HCT116 (cell line): Measurements from ENCODE around the gene FOXP1.

Experiments used
- EZH2 ChIP-seq: fragments of 200-600 bp; sonication (generic); IDR thresholded peaks from 2 replicates; pipeline ENCODE4 v1.6.1; 2017; ENCODE audit warnings: antibody characterized with exemption, mixed run types
- EZH2phosphoT487 ChIP-seq: fragments of 200-600 bp; IDR thresholded peaks from 2 replicates; pipeline ENCODE4 v1.6.1; 2018; ENCODE audit warnings: antibody characterized with exemption, borderline replicate concordance
- FOSL1 ChIP-seq: IDR thresholded peaks from 2 replicates; pipeline ENCODE4 v1.6.1; 2012; ENCODE audit warnings: low read depth
- JUND ChIP-seq: IDR thresholded peaks from 2 replicates; pipeline ENCODE4 v1.6.1; 2012
- POLR2A ChIP-seq: IDR thresholded peaks from 2 replicates; pipeline ENCODE4 v1.7.0; 2011; ENCODE audit warnings: borderline replicate concordance; ENCODE audit not compliant: insufficient read depth, insufficient read length; ENCODE audit errors: extremely low read depth
- RAD21 ChIP-seq: IDR thresholded peaks from 2 replicates; pipeline ENCODE4 v1.6.1; 2012; ENCODE audit warnings: low read depth, mild to moderate bottlenecking
- SIN3A ChIP-seq: IDR thresholded peaks from 2 replicates; pipeline ENCODE4 v1.6.1; 2012; ENCODE audit warnings: low read depth
- SRF ChIP-seq: IDR thresholded peaks from 2 replicates; pipeline ENCODE4 v1.6.1; 2012; ENCODE audit warnings: low read depth
- TF ChIP-seq, protein P1 (sequence below), 3 experiments: fragments of 200-600 bp in 1 of 3; sonication (generic) in 1 of 3; IDR thresholded peaks in 2 of 3; conservative IDR thresholded peaks in 1 of 3; 2 replicates each; pipeline ENCODE4 v1.5.1; 2012 to 2017; ENCODE audit warnings: low read depth in 2 of 3, low read length in 2 of 3, antibody characterized with exemption in 1 of 3, borderline replicate concordance in 1 of 3, control low read depth in 1 of 3, mild to moderate bottlenecking in 1 of 3, mixed read lengths in 1 of 3, mixed run types in 1 of 3, moderate library complexity in 1 of 3; ENCODE audit not compliant: insufficient read depth in 1 of 3
- TF ChIP-seq, protein P2 (sequence below): IDR thresholded peaks from 2 replicates; pipeline ENCODE4 v1.6.1; 2012
- TF ChIP-seq, protein P3 (sequence below): IDR thresholded peaks from 2 replicates; pipeline ENCODE4 v1.6.1; 2012; ENCODE audit warnings: low read depth

DNA sequence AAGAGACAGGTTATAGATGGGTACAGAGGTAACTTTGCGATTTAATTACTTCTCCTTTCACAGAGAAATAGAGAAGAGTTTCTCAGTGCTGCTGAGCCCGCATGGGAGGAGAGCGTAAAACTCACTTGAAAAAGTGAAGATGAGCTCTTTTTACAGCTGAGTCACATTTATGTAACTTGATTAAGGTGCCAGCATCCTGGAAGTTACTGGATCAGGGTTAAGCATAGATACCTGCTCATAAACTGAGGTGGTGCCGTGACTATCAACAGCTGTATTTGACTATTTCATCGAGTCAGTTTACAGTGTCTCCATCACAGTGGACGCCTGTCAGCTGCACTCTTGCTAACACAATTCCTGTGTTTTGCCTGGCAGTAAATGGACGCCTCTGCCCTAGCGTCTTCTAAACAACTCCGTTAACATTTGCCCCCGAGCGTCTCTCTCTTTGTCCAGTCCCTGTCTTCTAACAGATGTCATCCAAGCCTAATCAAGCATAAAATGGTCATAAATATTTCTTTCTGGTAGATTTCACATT lies 414.6 kb downstream of the FOXP1 start:
- TF ChIP-seq EZH2, result no peak
- TF ChIP-seq, protein P1, sequence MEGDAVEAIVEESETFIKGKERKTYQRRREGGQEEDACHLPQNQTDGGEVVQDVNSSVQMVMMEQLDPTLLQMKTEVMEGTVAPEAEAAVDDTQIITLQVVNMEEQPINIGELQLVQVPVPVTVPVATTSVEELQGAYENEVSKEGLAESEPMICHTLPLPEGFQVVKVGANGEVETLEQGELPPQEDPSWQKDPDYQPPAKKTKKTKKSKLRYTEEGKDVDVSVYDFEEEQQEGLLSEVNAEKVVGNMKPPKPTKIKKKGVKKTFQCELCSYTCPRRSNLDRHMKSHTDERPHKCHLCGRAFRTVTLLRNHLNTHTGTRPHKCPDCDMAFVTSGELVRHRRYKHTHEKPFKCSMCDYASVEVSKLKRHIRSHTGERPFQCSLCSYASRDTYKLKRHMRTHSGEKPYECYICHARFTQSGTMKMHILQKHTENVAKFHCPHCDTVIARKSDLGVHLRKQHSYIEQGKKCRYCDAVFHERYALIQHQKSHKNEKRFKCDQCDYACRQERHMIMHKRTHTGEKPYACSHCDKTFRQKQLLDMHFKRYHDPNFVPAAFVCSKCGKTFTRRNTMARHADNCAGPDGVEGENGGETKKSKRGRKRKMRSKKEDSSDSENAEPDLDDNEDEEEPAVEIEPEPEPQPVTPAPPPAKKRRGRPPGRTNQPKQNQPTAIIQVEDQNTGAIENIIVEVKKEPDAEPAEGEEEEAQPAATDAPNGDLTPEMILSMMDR (IDR thresholded peaks at IDR 0.05 in 2 of 3, conservative IDR thresholded peaks at IDR 0.05 in 1 of 3; ENCODE audit: borderline replicate concordance in 1 of 3, insufficient read depth in 1 of 3, low read depth in 2 of 3, low read length in 2 of 3), result no peak
- TF ChIP-seq JUND, result no peak
- no peak for TF ChIP-seq SIN3A
- TF ChIP-seq SRF, result no peak
- TF ChIP-seq, protein P2, sequence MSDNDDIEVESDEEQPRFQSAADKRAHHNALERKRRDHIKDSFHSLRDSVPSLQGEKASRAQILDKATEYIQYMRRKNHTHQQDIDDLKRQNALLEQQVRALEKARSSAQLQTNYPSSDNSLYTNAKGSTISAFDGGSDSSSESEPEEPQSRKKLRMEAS, result no peak
- TF ChIP-seq EZH2phosphoT487, result no peak
- no peak for TF ChIP-seq FOSL1
- TF ChIP-seq POLR2A, result no peak
- no peak for TF ChIP-seq RAD21
- TF ChIP-seq, protein P3, sequence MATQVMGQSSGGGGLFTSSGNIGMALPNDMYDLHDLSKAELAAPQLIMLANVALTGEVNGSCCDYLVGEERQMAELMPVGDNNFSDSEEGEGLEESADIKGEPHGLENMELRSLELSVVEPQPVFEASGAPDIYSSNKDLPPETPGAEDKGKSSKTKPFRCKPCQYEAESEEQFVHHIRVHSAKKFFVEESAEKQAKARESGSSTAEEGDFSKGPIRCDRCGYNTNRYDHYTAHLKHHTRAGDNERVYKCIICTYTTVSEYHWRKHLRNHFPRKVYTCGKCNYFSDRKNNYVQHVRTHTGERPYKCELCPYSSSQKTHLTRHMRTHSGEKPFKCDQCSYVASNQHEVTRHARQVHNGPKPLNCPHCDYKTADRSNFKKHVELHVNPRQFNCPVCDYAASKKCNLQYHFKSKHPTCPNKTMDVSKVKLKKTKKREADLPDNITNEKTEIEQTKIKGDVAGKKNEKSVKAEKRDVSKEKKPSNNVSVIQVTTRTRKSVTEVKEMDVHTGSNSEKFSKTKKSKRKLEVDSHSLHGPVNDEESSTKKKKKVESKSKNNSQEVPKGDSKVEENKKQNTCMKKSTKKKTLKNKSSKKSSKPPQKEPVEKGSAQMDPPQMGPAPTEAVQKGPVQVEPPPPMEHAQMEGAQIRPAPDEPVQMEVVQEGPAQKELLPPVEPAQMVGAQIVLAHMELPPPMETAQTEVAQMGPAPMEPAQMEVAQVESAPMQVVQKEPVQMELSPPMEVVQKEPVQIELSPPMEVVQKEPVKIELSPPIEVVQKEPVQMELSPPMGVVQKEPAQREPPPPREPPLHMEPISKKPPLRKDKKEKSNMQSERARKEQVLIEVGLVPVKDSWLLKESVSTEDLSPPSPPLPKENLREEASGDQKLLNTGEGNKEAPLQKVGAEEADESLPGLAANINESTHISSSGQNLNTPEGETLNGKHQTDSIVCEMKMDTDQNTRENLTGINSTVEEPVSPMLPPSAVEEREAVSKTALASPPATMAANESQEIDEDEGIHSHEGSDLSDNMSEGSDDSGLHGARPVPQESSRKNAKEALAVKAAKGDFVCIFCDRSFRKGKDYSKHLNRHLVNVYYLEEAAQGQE, result no peak
